Muscle of back (tissue), 11 donors: ENCODE results near the gene MICU2. TPM values are rescaled to one million over a fixed set of nuclear protein-coding genes. Genes with fewer than 3 reads are reported as not detected.

Source experiments
- DNase-seq, 3 donors: peaks; one replicate each; pipeline versions ENCODE4 v3.0.0 to v3.0.0-alpha.2; 2013
- polyA plus RNA-seq, 10 donors: library from polyadenylated mRNA; unstranded; fragments of 120-200 nt; gene quantifications; one replicate each; pipeline ENCODE4 v1.2.1, GENCODE V29; 2013; ENCODE audit not compliant: insufficient read length in 10 of 10

The MICU2 gene
- polyA plus RNA-seq, 10 donors: 56.8 to 94.7 (median 67.6) TPM

GRCh38 chr13:21548577-21548976, 55.4 kb downstream of the MICU2 start:
- DNase-seq: no peak

- DNase-seq: no peak
Measured at GRCh38 chr13:21546372-21546771, 57.6 kb downstream of the MICU2 start.

GRCh38 chr13:21544515-21544914, 59.5 kb downstream of the MICU2 start:
- DNase-seq: no peak

- DNase-seq: no peak
Measured at GRCh38 chr13:21542563-21542962, 61.4 kb downstream of the MICU2 start.

GRCh38 chr13:21541980-21542379, 62.0 kb downstream of the MICU2 start:
- no peak for DNase-seq

GRCh38 chr13:21541271-21541670, 62.7 kb downstream of the MICU2 start:
- DNase-seq: no peak

- no peak for DNase-seq
Measured at GRCh38 chr13:21539687-21540086, 64.3 kb downstream of the MICU2 start.

- no peak for DNase-seq
Measured at GRCh38 chr13:21538753-21539152, 65.2 kb downstream of the MICU2 start.

GRCh38 chr13:21538280-21538679, 65.7 kb downstream of the MICU2 start:
- no peak for DNase-seq

- DNase-seq: no peak
Measured at GRCh38 chr13:21537105-21537504, 66.9 kb downstream of the MICU2 start.

- DNase-seq: no peak
Measured at GRCh38 chr13:21534760-21535159, 69.2 kb downstream of the MICU2 start.

GRCh38 chr13:21531455-21531854, 72.5 kb downstream of the MICU2 start:
- DNase-seq: no peak

GRCh38 chr13:21530656-21531055, 73.3 kb downstream of the MICU2 start:
- DNase-seq: no peak

- no peak for DNase-seq
Measured at GRCh38 chr13:21529146-21529893, 74.7 kb downstream of the MICU2 start.

- peak in 1 of 3 donors; percentile 38 for DNase-seq
Measured at GRCh38 chr13:21528616-21529015, 75.4 kb downstream of the MICU2 start.

GRCh38 chr13:21526707-21527540, 77.0 kb downstream of the MICU2 start:
- no peak for DNase-seq

GRCh38 chr13:21522847-21523246, 81.1 kb downstream of the MICU2 start:
- DNase-seq: no peak

GRCh38 chr13:21522130-21522529, 81.8 kb downstream of the MICU2 start:
- DNase-seq: no peak

GRCh38 chr13:21518617-21519144, 85.3 kb downstream of the MICU2 start:
- DNase-seq: no peak

GRCh38 chr13:21517576-21517975, 86.4 kb downstream of the MICU2 start:
- DNase-seq: no peak

GRCh38 chr13:21516805-21517204, 87.2 kb downstream of the MICU2 start:
- no peak for DNase-seq

GRCh38 chr13:21511849-21512248, 92.1 kb downstream of the MICU2 start:
- peak in 1 of 3 donors; percentile 20 for DNase-seq

GRCh38 chr13:21504379-21504778, 99.6 kb downstream of the MICU2 start:
- no peak for DNase-seq
